OCI-LY3 (cell line): Measurements from ENCODE around the gene MSI2.

ENCODE experiments used
- EZH2phosphoT487 ChIP-seq: fragments of 200-600 bp; shearing (Covaris generic); IDR thresholded peaks from 2 replicates; pipeline ENCODE4 v1.6.1; 2018; ENCODE audit warnings: antibody characterized with exemption, mixed run types, low read depth
- TF ChIP-seq, protein P1 (sequence below): fragments of 200-600, 300-600 bp; sonication (generic); IDR thresholded peaks from 2 replicates; pipeline ENCODE4 v1.5.1; 2014; ENCODE audit warnings: antibody characterized with exemption, low read length, low read depth

DNA sequence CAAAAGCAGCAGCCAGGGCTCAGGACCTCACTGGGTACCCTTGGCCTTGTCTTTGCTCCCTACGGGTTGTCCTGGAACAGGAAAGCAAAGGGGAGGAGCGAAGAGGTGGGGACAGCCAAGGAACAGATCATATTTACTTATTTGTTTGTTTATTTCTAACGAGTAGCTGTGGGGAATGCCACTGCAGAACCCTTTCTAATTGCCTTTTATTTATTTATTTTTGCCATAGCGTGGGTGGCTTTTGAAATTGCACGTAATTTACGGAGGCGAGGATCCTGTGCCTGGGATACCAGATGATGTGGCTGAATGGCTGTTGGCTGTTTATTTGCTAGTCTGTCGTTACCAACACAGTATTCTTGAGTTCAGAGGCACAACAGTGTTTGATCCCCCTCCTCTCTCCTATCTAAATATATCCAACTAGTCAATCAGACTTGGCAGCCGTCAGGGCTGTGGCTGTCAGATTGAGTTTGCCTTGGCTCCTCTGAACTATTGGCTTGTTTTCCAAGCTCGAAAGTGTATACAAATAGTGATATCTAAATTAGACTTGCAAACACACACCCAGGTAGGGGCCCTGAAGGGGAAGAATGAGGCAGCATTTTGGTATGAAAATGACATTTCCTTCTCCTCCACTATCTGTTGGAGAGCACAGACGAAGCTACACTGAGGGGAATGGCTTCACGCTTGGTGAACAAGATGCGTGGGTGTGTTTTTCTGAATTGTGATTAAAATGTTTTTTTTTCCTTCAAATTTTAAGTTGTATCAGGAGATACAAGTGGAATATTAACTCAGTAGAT lies 110.4 kb downstream of the MSI2 start:
- TF ChIP-seq, protein P1, sequence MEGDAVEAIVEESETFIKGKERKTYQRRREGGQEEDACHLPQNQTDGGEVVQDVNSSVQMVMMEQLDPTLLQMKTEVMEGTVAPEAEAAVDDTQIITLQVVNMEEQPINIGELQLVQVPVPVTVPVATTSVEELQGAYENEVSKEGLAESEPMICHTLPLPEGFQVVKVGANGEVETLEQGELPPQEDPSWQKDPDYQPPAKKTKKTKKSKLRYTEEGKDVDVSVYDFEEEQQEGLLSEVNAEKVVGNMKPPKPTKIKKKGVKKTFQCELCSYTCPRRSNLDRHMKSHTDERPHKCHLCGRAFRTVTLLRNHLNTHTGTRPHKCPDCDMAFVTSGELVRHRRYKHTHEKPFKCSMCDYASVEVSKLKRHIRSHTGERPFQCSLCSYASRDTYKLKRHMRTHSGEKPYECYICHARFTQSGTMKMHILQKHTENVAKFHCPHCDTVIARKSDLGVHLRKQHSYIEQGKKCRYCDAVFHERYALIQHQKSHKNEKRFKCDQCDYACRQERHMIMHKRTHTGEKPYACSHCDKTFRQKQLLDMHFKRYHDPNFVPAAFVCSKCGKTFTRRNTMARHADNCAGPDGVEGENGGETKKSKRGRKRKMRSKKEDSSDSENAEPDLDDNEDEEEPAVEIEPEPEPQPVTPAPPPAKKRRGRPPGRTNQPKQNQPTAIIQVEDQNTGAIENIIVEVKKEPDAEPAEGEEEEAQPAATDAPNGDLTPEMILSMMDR, result no peak
- TF ChIP-seq EZH2phosphoT487, result no peak
